Right lobe of liver (tissue), 4 donors: ENCODE data around the gene FNDC3B.

Experiments
- CTCF ChIP-seq, 4 donors: fragments of 200-600 bp in 3 of 4; fragments of 450-650 bp in 1 of 4; IDR thresholded peaks; one replicate each; pipeline versions ENCODE4 v1.5.1 to v1.8.0; 2016 to 2022; ENCODE audit warnings: antibody characterized with exemption in 4 of 4, mild to moderate bottlenecking in 2 of 4
- POLR2A ChIP-seq: fragments of 450-650 bp; IDR thresholded peaks from one replicate; pipeline ENCODE4 v1.6.1; 2017; ENCODE audit warnings: antibody characterized with exemption, mild to moderate bottlenecking
- donor health status: DM: no; HTN: no; CAD: no.
- donor health status: DM: no; HTN: no; CAD: no.
- donor health status: DM: no; HTN: yes; CAD: no.

GRCh38 chr3:172314591-172315160 lies 275.3 kb downstream of the FNDC3B start:
- TF ChIP-seq CTCF (IDR thresholded peaks at IDR 0.05) (no peak), POLR2A (no peak)
